Measurements from ENCODE around the gene SMARCD3.

SMARCD3 gene

GRCh38 chr7:151272405-151272804 lies 23.9 kb upstream of the SMARCD3 start:
- DNase-seq (ENCODE audit: low read depth) = no peak

GRCh38 chr7:151271699-151272355 lies 23.3 kb upstream of the SMARCD3 start:
- DNase-seq (ENCODE audit: low read depth) = no peak

- no peak for DNase-seq (ENCODE audit: low read depth)
Observed at GRCh38 chr7:151269511-151269910, 21.0 kb upstream of the SMARCD3 start.

- DNase-seq (ENCODE audit: low read depth) = no peak
Observed at GRCh38 chr7:151265351-151265931, 16.9 kb upstream of the SMARCD3 start.

GRCh38 chr7:151264615-151265014 lies 16.1 kb upstream of the SMARCD3 start:
- no peak for DNase-seq (ENCODE audit: low read depth)

GRCh38 chr7:151261529-151261928 lies 13.0 kb upstream of the SMARCD3 start:
- DNase-seq (ENCODE audit: low read depth) = no peak

- no peak for DNase-seq (ENCODE audit: low read depth)
Observed at GRCh38 chr7:151260883-151261282, 12.4 kb upstream of the SMARCD3 start.

- DNase-seq (ENCODE audit: low read depth) = no peak
Observed at GRCh38 chr7:151260471-151260870, 12.0 kb upstream of the SMARCD3 start.

- DNase-seq (ENCODE audit: low read depth) = no peak
Observed at GRCh38 chr7:151257990-151258389, 9.5 kb upstream of the SMARCD3 start.

GRCh38 chr7:151256410-151257045 lies 8.0 kb upstream of the SMARCD3 start:
- no peak for DNase-seq (ENCODE audit: low read depth)

GRCh38 chr7:151255390-151255789 lies 6.9 kb upstream of the SMARCD3 start:
- no peak for DNase-seq (ENCODE audit: low read depth)

GRCh38 chr7:151254851-151255250 lies 6.4 kb upstream of the SMARCD3 start:
- DNase-seq (ENCODE audit: low read depth) = no peak

- DNase-seq (ENCODE audit: low read depth) = no peak
Observed at GRCh38 chr7:151254316-151254715, 5.8 kb upstream of the SMARCD3 start.

- DNase-seq (ENCODE audit: low read depth) = no peak
Observed at GRCh38 chr7:151252961-151253711, 4.6 kb upstream of the SMARCD3 start.

GRCh38 chr7:151252561-151252835 lies 4.0 kb upstream of the SMARCD3 start:
- no peak for DNase-seq (ENCODE audit: low read depth)

GRCh38 chr7:151251689-151252560 lies 3.4 kb upstream of the SMARCD3 start:
- no peak for DNase-seq (ENCODE audit: low read depth)

- DNase-seq (ENCODE audit: low read depth) = no peak
Observed at GRCh38 chr7:151251328-151251688, 2.8 kb upstream of the SMARCD3 start.

- no peak for DNase-seq (ENCODE audit: low read depth)
Observed at GRCh38 chr7:151250181-151251132, 2.0 kb upstream of the SMARCD3 start.

GRCh38 chr7:151249732-151250072 lies 1.2 kb upstream of the SMARCD3 start:
- DNase-seq (ENCODE audit: low read depth) = no peak

GRCh38 chr7:151249034-151249731 lies 689 bp upstream of the SMARCD3 start:
- DNase-seq (ENCODE audit: low read depth) = no peak
